KMS-11 (cell line): ENCODE data around the gene INPP5A.

ENCODE experiments used
- H2AFZ ChIP-seq: fragments of 200-600 bp; sonication (generic); 2 replicates; pipeline ENCODE4 v1.6.1; 2016; ENCODE audit warnings: antibody characterized with exemption, mixed run types, low read depth
- H3K27ac ChIP-seq: fragments of 200-600 bp; sonication (generic); 2 replicates; pipeline ENCODE4 v1.6.1; 2016; ENCODE audit warnings: mild to moderate bottlenecking, mixed run types
- H3K27me3 ChIP-seq: fragments of 200-600 bp; sonication (generic); 2 replicates; pipeline ENCODE4 v1.6.1; 2017; ENCODE audit warnings: mild to moderate bottlenecking, low read depth, mixed run types, moderate library complexity; ENCODE audit not compliant: insufficient read depth
- H3K36me3 ChIP-seq: fragments of 200-600 bp; sonication (generic); 2 replicates; pipeline ENCODE4 v1.6.1; 2017; ENCODE audit warnings: mild to moderate bottlenecking, mixed run types; ENCODE audit not compliant: insufficient read depth
- H3K4me1 ChIP-seq: fragments of 200-600 bp; sonication (generic); 2 replicates; pipeline ENCODE4 v1.6.1; 2016; ENCODE audit warnings: mild to moderate bottlenecking, low read depth, mixed run types; ENCODE audit not compliant: poor library complexity, severe bottlenecking
- H3K4me2 ChIP-seq: fragments of 200-600 bp; sonication (generic); 2 replicates; pipeline ENCODE4 v1.7.0; 2016; ENCODE audit warnings: mild to moderate bottlenecking, mixed run types
- H3K4me3 ChIP-seq: fragments of 200-600 bp; sonication (generic); IDR thresholded peaks from 2 replicates; pipeline ENCODE4 v1.6.1; 2017; ENCODE audit warnings: low read depth, low read length, mixed read lengths; ENCODE audit not compliant: insufficient read depth
- H3K79me2 ChIP-seq: fragments of 200-600 bp; sonication (generic); 2 replicates; pipeline ENCODE4 v1.6.1; 2016; ENCODE audit warnings: low read depth, mixed run types; ENCODE audit not compliant: insufficient read depth
- H3K9ac ChIP-seq: fragments of 200-600 bp; sonication (generic); 2 replicates; pipeline ENCODE4 v1.6.1; 2016; ENCODE audit warnings: mild to moderate bottlenecking, mixed run types
- H4K20me1 ChIP-seq: fragments of 200-600 bp; sonication (generic); 2 replicates; pipeline ENCODE4 v1.6.1; 2016; ENCODE audit warnings: mild to moderate bottlenecking, mixed run types; ENCODE audit not compliant: insufficient read depth
- TF ChIP-seq, protein P1 (sequence below): fragments of 200-600 bp; sonication (generic); conservative IDR thresholded peaks from 2 replicates; pipeline ENCODE4 v1.6.1; 2017; ENCODE audit warnings: low read depth, mild to moderate bottlenecking, antibody characterized with exemption, low read length, moderate library complexity, mixed read lengths

Gene INPP5A

GRCh38 chr10:132532749-132533560, 4.6 kb upstream of the INPP5A start:
- H2AFZ ChIP-seq, result no peak overlapping the region
- H3K27ac ChIP-seq, result no peak overlapping the region
- H3K4me2 ChIP-seq, result no peak overlapping the region
- H3K27me3 ChIP-seq, result no peaks in the 10 kb centered on the region; the same call in 1 of the 2 replicates
- no peak overlapping the region for H3K9ac ChIP-seq
- no peaks in the 10 kb centered on the region for H4K20me1 ChIP-seq
- no peak overlapping the region for H3K4me3 ChIP-seq
- H3K4me1 ChIP-seq, result no peaks in the 10 kb centered on the region
- no peaks in the 10 kb centered on the region for H3K36me3 ChIP-seq
- no peaks in the 10 kb centered on the region for H3K79me2 ChIP-seq
- TF ChIP-seq, protein P1, sequence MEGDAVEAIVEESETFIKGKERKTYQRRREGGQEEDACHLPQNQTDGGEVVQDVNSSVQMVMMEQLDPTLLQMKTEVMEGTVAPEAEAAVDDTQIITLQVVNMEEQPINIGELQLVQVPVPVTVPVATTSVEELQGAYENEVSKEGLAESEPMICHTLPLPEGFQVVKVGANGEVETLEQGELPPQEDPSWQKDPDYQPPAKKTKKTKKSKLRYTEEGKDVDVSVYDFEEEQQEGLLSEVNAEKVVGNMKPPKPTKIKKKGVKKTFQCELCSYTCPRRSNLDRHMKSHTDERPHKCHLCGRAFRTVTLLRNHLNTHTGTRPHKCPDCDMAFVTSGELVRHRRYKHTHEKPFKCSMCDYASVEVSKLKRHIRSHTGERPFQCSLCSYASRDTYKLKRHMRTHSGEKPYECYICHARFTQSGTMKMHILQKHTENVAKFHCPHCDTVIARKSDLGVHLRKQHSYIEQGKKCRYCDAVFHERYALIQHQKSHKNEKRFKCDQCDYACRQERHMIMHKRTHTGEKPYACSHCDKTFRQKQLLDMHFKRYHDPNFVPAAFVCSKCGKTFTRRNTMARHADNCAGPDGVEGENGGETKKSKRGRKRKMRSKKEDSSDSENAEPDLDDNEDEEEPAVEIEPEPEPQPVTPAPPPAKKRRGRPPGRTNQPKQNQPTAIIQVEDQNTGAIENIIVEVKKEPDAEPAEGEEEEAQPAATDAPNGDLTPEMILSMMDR, result no peak

DNA sequence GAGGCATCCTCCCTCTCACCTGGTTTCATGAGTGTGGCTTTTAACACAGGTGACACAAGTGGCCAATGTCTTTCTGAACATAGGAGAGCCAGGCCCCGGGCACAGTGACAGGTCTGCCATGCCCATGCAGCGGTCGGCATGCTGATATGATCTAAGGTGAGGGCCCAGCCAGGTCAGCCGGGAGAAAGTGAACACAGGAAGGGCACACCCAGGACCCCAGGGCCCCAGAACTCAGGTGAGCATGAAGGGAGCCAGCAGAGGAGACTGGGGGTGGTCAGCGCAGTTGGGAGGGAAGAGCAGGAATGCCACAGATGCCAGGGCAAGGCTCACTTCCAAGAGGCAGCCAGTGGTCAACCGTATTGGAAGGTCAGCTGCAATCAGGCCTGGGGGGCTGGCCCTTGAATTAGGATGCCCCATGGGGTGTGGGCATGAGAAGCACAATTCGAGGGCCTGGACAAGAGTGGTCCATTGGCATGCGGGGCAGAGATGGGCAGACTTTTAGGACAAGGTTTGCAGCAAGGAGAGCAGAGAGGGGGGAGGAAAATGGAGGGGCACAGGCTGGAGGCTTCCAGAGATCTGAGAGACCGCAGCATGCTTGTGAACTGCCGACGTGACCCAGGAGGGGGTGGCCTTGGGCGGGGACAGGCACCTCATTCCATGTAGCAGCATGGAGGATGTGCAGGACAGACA, 3.9 kb upstream of the INPP5A start:
- Histone ChIP-seq H4K20me1 (no peaks in the 10 kb centered on the region), H3K79me2 (no peaks in the 10 kb centered on the region; the same call in 1 of the 2 replicates), H3K27ac (no peak overlapping the region), H3K4me2 (no peak overlapping the region), H2AFZ (no peak overlapping the region), H3K9ac (no peak overlapping the region), H3K36me3 (no peaks in the 10 kb centered on the region), H3K4me1 (peaks cover 5% of the 10 kb centered on the region), H3K27me3 (no peaks in the 10 kb centered on the region; the same call in 1 of the 2 replicates), H3K4me3 (no peak overlapping the region)
- TF ChIP-seq, protein P1, result no peak

GRCh38 chr10:132534391-132535064, 3.1 kb upstream of the INPP5A start:
- Histone ChIP-seq H3K4me3 (no peak overlapping the region), H3K27ac (no peak overlapping the region), H3K4me2 (no peak overlapping the region), H3K36me3 (no peaks in the 10 kb centered on the region), H3K27me3 (no peaks in the 10 kb centered on the region; the same call in 1 of the 2 replicates), H3K9ac (no peak overlapping the region), H4K20me1 (no peaks in the 10 kb centered on the region), H2AFZ (no peak overlapping the region), H3K79me2 (no peaks in the 10 kb centered on the region; the same call in 1 of the 2 replicates), H3K4me1 (peaks cover 11% of the 10 kb centered on the region)
- TF ChIP-seq, protein P1, result no peak

GRCh38 chr10:132535065-132535651, 2.4 kb upstream of the INPP5A start:
- no peaks in the 10 kb centered on the region; the same call in 1 of the 2 replicates for H3K27me3 ChIP-seq
- no peak overlapping the region for H2AFZ ChIP-seq
- H3K4me1 ChIP-seq, result peaks cover 16% of the 10 kb centered on the region
- no peak overlapping the region for H3K4me3 ChIP-seq
- H3K36me3 ChIP-seq, result no peaks in the 10 kb centered on the region
- no peaks in the 10 kb centered on the region; the same call in 1 of the 2 replicates for H3K79me2 ChIP-seq
- no peak overlapping the region for H3K27ac ChIP-seq
- H4K20me1 ChIP-seq, result no peaks in the 10 kb centered on the region
- TF ChIP-seq, protein P1, result no peak
- no peak overlapping the region for H3K4me2 ChIP-seq
- no peak overlapping the region for H3K9ac ChIP-seq
